B cell (primary cell): ENCODE data around the gene MYDGF.

Experiments used
- EZH2 ChIP-seq: IDR thresholded peaks from 2 replicates; pipeline ENCODE4 v1.6.1; 2012; ENCODE audit warnings: borderline replicate concordance, low read depth, mild to moderate bottlenecking, moderate library complexity, low read length; ENCODE audit not compliant: insufficient read depth, poor library complexity, severe bottlenecking
- TF ChIP-seq, protein P1 (sequence below): fragments of 200-600 bp; IDR thresholded peaks from one replicate; pipeline ENCODE4 v1.8.0; 2022; ENCODE audit warnings: antibody characterized with exemption, mild to moderate bottlenecking

GRCh38 chr19:4715529-4716221 is 45.5 kb upstream of the MYDGF start:
- TF ChIP-seq, protein P1, sequence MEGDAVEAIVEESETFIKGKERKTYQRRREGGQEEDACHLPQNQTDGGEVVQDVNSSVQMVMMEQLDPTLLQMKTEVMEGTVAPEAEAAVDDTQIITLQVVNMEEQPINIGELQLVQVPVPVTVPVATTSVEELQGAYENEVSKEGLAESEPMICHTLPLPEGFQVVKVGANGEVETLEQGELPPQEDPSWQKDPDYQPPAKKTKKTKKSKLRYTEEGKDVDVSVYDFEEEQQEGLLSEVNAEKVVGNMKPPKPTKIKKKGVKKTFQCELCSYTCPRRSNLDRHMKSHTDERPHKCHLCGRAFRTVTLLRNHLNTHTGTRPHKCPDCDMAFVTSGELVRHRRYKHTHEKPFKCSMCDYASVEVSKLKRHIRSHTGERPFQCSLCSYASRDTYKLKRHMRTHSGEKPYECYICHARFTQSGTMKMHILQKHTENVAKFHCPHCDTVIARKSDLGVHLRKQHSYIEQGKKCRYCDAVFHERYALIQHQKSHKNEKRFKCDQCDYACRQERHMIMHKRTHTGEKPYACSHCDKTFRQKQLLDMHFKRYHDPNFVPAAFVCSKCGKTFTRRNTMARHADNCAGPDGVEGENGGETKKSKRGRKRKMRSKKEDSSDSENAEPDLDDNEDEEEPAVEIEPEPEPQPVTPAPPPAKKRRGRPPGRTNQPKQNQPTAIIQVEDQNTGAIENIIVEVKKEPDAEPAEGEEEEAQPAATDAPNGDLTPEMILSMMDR: no peak
- TF ChIP-seq EZH2: no peak
